ENCODE results near the gene CCNE1.
"Not testable (repeated sequence)": the region's sequence is repeated elsewhere in the genome, so short reads cannot be mapped to it uniquely, and the experiment has no call there.

The CCNE1 gene

GRCh38 chr19:29815231-29815630 lies 3.4 kb downstream of the CCNE1 start:
- DNase-seq (ENCODE audit: low read depth): no peak

- no peak for DNase-seq (ENCODE audit: low read depth)
Measured at GRCh38 chr19:29817316-29817715, 5.5 kb downstream of the CCNE1 start.

GRCh38 chr19:29819300-29819699 lies 7.5 kb downstream of the CCNE1 start:
- no peak for DNase-seq (ENCODE audit: low read depth)

GRCh38 chr19:29819986-29820385 lies 8.2 kb downstream of the CCNE1 start:
- DNase-seq (ENCODE audit: low read depth): no peak

GRCh38 chr19:29823581-29824330 lies 12.0 kb downstream of the CCNE1 start:
- DNase-seq (ENCODE audit: low read depth): no peak

- DNase-seq (ENCODE audit: low read depth): not testable (repeated sequence)
Measured at GRCh38 chr19:29825263-29825662, 13.5 kb downstream of the CCNE1 start.

GRCh38 chr19:29831041-29831548 lies 19.3 kb downstream of the CCNE1 start:
- no peak for DNase-seq (ENCODE audit: low read depth)

GRCh38 chr19:29831686-29832085 lies 19.9 kb downstream of the CCNE1 start:
- no peak for DNase-seq (ENCODE audit: low read depth)

GRCh38 chr19:29832801-29833200 lies 21.0 kb downstream of the CCNE1 start:
- DNase-seq (ENCODE audit: low read depth): no peak

- no peak for DNase-seq (ENCODE audit: low read depth)
Measured at GRCh38 chr19:29833614-29834261, 21.9 kb downstream of the CCNE1 start.

- no peak for DNase-seq (ENCODE audit: low read depth)
Measured at GRCh38 chr19:29834991-29835846, 23.4 kb downstream of the CCNE1 start.

GRCh38 chr19:29836409-29836825 lies 24.6 kb downstream of the CCNE1 start:
- DNase-seq (ENCODE audit: low read depth): no peak

GRCh38 chr19:29837448-29837981 lies 25.7 kb downstream of the CCNE1 start:
- DNase-seq (ENCODE audit: low read depth): no peak

GRCh38 chr19:29837996-29838395 lies 26.2 kb downstream of the CCNE1 start:
- no peak for DNase-seq (ENCODE audit: low read depth)

- no peak for DNase-seq (ENCODE audit: low read depth)
Measured at GRCh38 chr19:29840066-29840950, 28.5 kb downstream of the CCNE1 start.

- no peak for DNase-seq (ENCODE audit: low read depth)
Measured at GRCh38 chr19:29841209-29841558, 29.4 kb downstream of the CCNE1 start.

- DNase-seq (ENCODE audit: low read depth): no peak
Measured at GRCh38 chr19:29841559-29842367, 30.0 kb downstream of the CCNE1 start.

- no peak for DNase-seq (ENCODE audit: low read depth)
Measured at GRCh38 chr19:29842471-29843179, 30.8 kb downstream of the CCNE1 start.

- DNase-seq (ENCODE audit: low read depth): no peak
Measured at GRCh38 chr19:29843180-29844051, 31.6 kb downstream of the CCNE1 start.
